ENCODE measurements around the gene ANTXR1. TPM values are rescaled to one million over a fixed set of nuclear protein-coding genes. Genes with fewer than 3 reads are reported as not detected.

The ANTXR1 gene
- total RNA-seq, 1 experiment from 2014 or later, result 0.66 TPM

- Mint-ChIP-seq H3K36me3 (ENCODE audit: insufficient read depth, unreplicated experiment) (no peaks in the 10 kb centered on the region), H3K9me3 (ENCODE audit: low read depth, unreplicated experiment) (peaks cover 2% of the 10 kb centered on the region), H3K4me3 (ENCODE audit: low read depth, unreplicated experiment) (no peak overlapping the region), H3K27me3 (ENCODE audit: unreplicated experiment) (peaks cover 56% of the 10 kb centered on the region), H3K27ac (ENCODE audit: unreplicated experiment) (no peak overlapping the region), H3K4me1 (ENCODE audit: low read depth, unreplicated experiment) (no peaks in the 10 kb centered on the region)
- intact Hi-C loops (cut with micrococcal nuclease; ENCODE audit: unreplicated experiment), result no loop called here
- CTCF ChIA-PET, result no interaction called here
- BruUV-seq (replicated peaks), result no TSS peak
- no peak for DNase-seq
- no peak for TF ChIP-seq CTCF (IDR thresholded peaks at IDR 0.05; ENCODE audit: unreplicated experiment)
These were observed 19.4 kb downstream of the ANTXR1 start for GRCh38 chr2:69032336-69032735.

- no peak overlapping the region for H3K4me3 Mint-ChIP-seq (ENCODE audit: low read depth, unreplicated experiment)
- H3K27ac Mint-ChIP-seq (ENCODE audit: unreplicated experiment), result no peak overlapping the region
- intact Hi-C loops (cut with micrococcal nuclease; ENCODE audit: unreplicated experiment), result no loop called here
- no peak for DNase-seq
- TF ChIP-seq CTCF (IDR thresholded peaks at IDR 0.05; ENCODE audit: unreplicated experiment), result no peak
- no peaks in the 10 kb centered on the region for H3K9me3 Mint-ChIP-seq (ENCODE audit: low read depth, unreplicated experiment)
- H3K36me3 Mint-ChIP-seq (ENCODE audit: insufficient read depth, unreplicated experiment), result no peaks in the 10 kb centered on the region
- no TSS peak for BruUV-seq (replicated peaks)
- H3K4me1 Mint-ChIP-seq (ENCODE audit: low read depth, unreplicated experiment), result no peaks in the 10 kb centered on the region
- CTCF ChIA-PET, result no interaction called here
- peaks cover 64% of the 10 kb centered on the region for H3K27me3 Mint-ChIP-seq (ENCODE audit: unreplicated experiment)
These were observed 20.6 kb downstream of the ANTXR1 start for GRCh38 chr2:69033461-69034095.

GRCh38 chr2:69034122-69034521, 21.1 kb downstream of the ANTXR1 start:
- Mint-ChIP-seq H3K36me3 (ENCODE audit: insufficient read depth, unreplicated experiment) (no peaks in the 10 kb centered on the region), H3K4me3 (ENCODE audit: low read depth, unreplicated experiment) (no peak overlapping the region), H3K27ac (ENCODE audit: unreplicated experiment) (no peak overlapping the region), H3K4me1 (ENCODE audit: low read depth, unreplicated experiment) (no peaks in the 10 kb centered on the region), H3K27me3 (ENCODE audit: unreplicated experiment) (peaks cover 64% of the 10 kb centered on the region), H3K9me3 (ENCODE audit: low read depth, unreplicated experiment) (no peaks in the 10 kb centered on the region)
- TF ChIP-seq CTCF (IDR thresholded peaks at IDR 0.05; ENCODE audit: unreplicated experiment), result no peak
- intact Hi-C loops (cut with micrococcal nuclease; ENCODE audit: unreplicated experiment), result no loop called here
- no TSS peak for BruUV-seq (replicated peaks)
- no peak for DNase-seq
- CTCF ChIA-PET, result no interaction called here

GRCh38 chr2:69034845-69035244, 21.9 kb downstream of the ANTXR1 start:
- Mint-ChIP-seq H3K4me3 (ENCODE audit: low read depth, unreplicated experiment) (no peak overlapping the region), H3K27me3 (ENCODE audit: unreplicated experiment) (peaks cover 64% of the 10 kb centered on the region), H3K4me1 (ENCODE audit: low read depth, unreplicated experiment) (no peaks in the 10 kb centered on the region), H3K9me3 (ENCODE audit: low read depth, unreplicated experiment) (no peaks in the 10 kb centered on the region), H3K27ac (ENCODE audit: unreplicated experiment) (no peak overlapping the region), H3K36me3 (ENCODE audit: insufficient read depth, unreplicated experiment) (no peaks in the 10 kb centered on the region)
- DNase-seq, result no peak
- TF ChIP-seq CTCF (IDR thresholded peaks at IDR 0.05; ENCODE audit: unreplicated experiment), result no peak
- BruUV-seq (replicated peaks), result no TSS peak
- intact Hi-C loops (cut with micrococcal nuclease; ENCODE audit: unreplicated experiment), result no loop called here
- CTCF ChIA-PET, result no interaction called here

All from Calu3 (cell line).